H9 (cell line): ENCODE measurements around the gene PPP1R17. TPM values are rescaled to one million over a fixed set of nuclear protein-coding genes. Genes with fewer than 3 reads are reported as not detected.

Experiments
- DNase-seq: peaks from one replicate; pipeline ENCODE4 v3.0.0-alpha.2; 2017
- H2AFZ ChIP-seq: one replicate; pipeline ENCODE4 v1.6.1; 2013; ENCODE audit warnings: mild to moderate bottlenecking, low read length, control low read depth, moderate library complexity
- H2AK5ac ChIP-seq: 2 replicates; pipeline ENCODE4 v1.6.1; 2013; ENCODE audit warnings: low read length, control low read depth, mixed read lengths; ENCODE audit not compliant: insufficient read length
- H2BK120ac ChIP-seq: one replicate; pipeline ENCODE4 v1.6.1; 2013; ENCODE audit warnings: low read depth, mild to moderate bottlenecking, low read length, control low read depth, inconsistent platforms; ENCODE audit not compliant: poor library complexity, severe bottlenecking
- H2BK12ac ChIP-seq: 2 replicates; pipeline ENCODE4 v1.6.1; 2013; ENCODE audit warnings: low read length, control low read depth, mixed read lengths, low read depth; ENCODE audit not compliant: insufficient read length
- H2BK15ac ChIP-seq: 2 replicates; pipeline ENCODE4 v1.6.1; 2013; ENCODE audit warnings: low read depth, low read length, control low read depth
- H2BK20ac ChIP-seq: one replicate; pipeline ENCODE4 v1.6.1; 2013; ENCODE audit warnings: low read depth, mild to moderate bottlenecking, low read length, control low read depth, inconsistent platforms; ENCODE audit not compliant: poor library complexity, severe bottlenecking
- H2BK5ac ChIP-seq: 2 replicates; pipeline ENCODE4 v1.6.1; 2013; ENCODE audit warnings: low read length, control low read depth, mixed read lengths; ENCODE audit not compliant: insufficient read length
- H3K14ac ChIP-seq: 2 replicates; pipeline ENCODE4 v1.6.1; 2013; ENCODE audit warnings: low read length, control low read depth; ENCODE audit not compliant: insufficient read depth
- H3K18ac ChIP-seq: 2 replicates; pipeline ENCODE4 v1.6.1; 2013; ENCODE audit warnings: low read depth, mild to moderate bottlenecking, mixed read lengths, low read length, control low read depth; ENCODE audit not compliant: insufficient read length
- H3K23ac ChIP-seq: 2 replicates; pipeline ENCODE4 v1.6.1; 2013; ENCODE audit warnings: low read length, control low read depth, mixed read lengths, low read depth; ENCODE audit not compliant: insufficient read length
- H3K23me2 ChIP-seq: 2 replicates; pipeline ENCODE4 v1.6.1; 2013; ENCODE audit warnings: low read depth, mild to moderate bottlenecking, mixed read lengths, low read length, control low read depth; ENCODE audit not compliant: insufficient read length, poor library complexity, severe bottlenecking
- H3K27ac ChIP-seq: 2 replicates; pipeline ENCODE4 v1.5.1; 2013; ENCODE audit warnings: low read length, control low read depth, mixed read lengths, low read depth; ENCODE audit not compliant: insufficient read length
- H3K27me3 ChIP-seq: 2 replicates; pipeline ENCODE4 v1.6.1; 2013; ENCODE audit warnings: low read length, control low read depth, inconsistent platforms; ENCODE audit not compliant: insufficient read depth
- H3K4ac ChIP-seq: 2 replicates; pipeline ENCODE4 v1.6.1; 2013; ENCODE audit warnings: low read depth, mild to moderate bottlenecking, control low read depth, inconsistent platforms, low read length, moderate library complexity
- H3K4me1 ChIP-seq: 2 replicates; pipeline ENCODE4 v1.6.1; 2013; ENCODE audit warnings: low read length, control low read depth, inconsistent platforms; ENCODE audit not compliant: insufficient read depth
- H3K4me2 ChIP-seq: 2 replicates; pipeline ENCODE4 v1.6.1; 2013; ENCODE audit warnings: low read length, control low read depth, mixed read lengths; ENCODE audit not compliant: insufficient read length, insufficient read depth
- H3K56ac ChIP-seq: 2 replicates; pipeline ENCODE4 v1.6.1; 2013; ENCODE audit warnings: low read depth, mild to moderate bottlenecking, mixed read lengths, low read length, control low read depth; ENCODE audit not compliant: insufficient read length
- H3K79me1 ChIP-seq: 2 replicates; pipeline ENCODE4 v1.6.1; 2013; ENCODE audit warnings: low read depth, mild to moderate bottlenecking, moderate library complexity, low read length, control low read depth, inconsistent platforms; ENCODE audit not compliant: insufficient read depth, poor library complexity, severe bottlenecking
- H3K79me2 ChIP-seq: 2 replicates; pipeline ENCODE4 v1.6.1; 2013; ENCODE audit warnings: low read length, control low read depth, inconsistent platforms; ENCODE audit not compliant: insufficient read depth
- H3K9ac ChIP-seq: 2 replicates; pipeline ENCODE4 v1.6.1; 2013; ENCODE audit warnings: low read length, control low read depth, mixed read lengths; ENCODE audit not compliant: insufficient read length; ENCODE audit errors: extremely low read depth
- H3K9me3 ChIP-seq: one replicate; pipeline ENCODE4 v1.6.1; 2013; ENCODE audit warnings: low read depth, low read length, inconsistent platforms; ENCODE audit not compliant: control insufficient read depth
- H3T11ph ChIP-seq: one replicate; pipeline ENCODE4 v1.6.1; 2013; ENCODE audit warnings: mild to moderate bottlenecking, low read length, control low read depth, inconsistent platforms
- H4K20me1 ChIP-seq: one replicate; pipeline ENCODE4 v1.6.1; 2013; ENCODE audit not compliant: control insufficient read depth, insufficient read length, insufficient read depth
- H4K5ac ChIP-seq: 2 replicates; pipeline ENCODE4 v1.6.1; 2013; ENCODE audit warnings: low read depth, mild to moderate bottlenecking, mixed read lengths, low read length, control low read depth; ENCODE audit not compliant: insufficient read length
- H4K8ac ChIP-seq: replicated peaks from 2 replicates; pipeline ENCODE4 v1.6.1; 2013; ENCODE audit warnings: low read length, control low read depth, mixed read lengths, low read depth; ENCODE audit not compliant: insufficient read length
- H4K91ac ChIP-seq: 2 replicates; pipeline ENCODE4 v1.6.1; 2013; ENCODE audit warnings: low read depth, mild to moderate bottlenecking, moderate library complexity, mixed read lengths, low read length, control low read depth; ENCODE audit not compliant: insufficient read length
- H3K27ac Mint-ChIP-seq, 3 experiments: 2 replicates in 2 of 3; 3 replicates in 1 of 3; pipeline ENCODE4 v1.8.0; 2020 to 2021; ENCODE audit warnings: mixed read lengths in 3 of 3, mild to moderate bottlenecking in 1 of 3, moderate library complexity in 1 of 3
- H3K27me3 Mint-ChIP-seq: 2 replicates; pipeline ENCODE4 v1.8.0; 2021; ENCODE audit warnings: low read depth, mild to moderate bottlenecking, moderate library complexity, mixed read lengths
- H3K36me3 Mint-ChIP-seq, 3 experiments: 2 replicates in 2 of 3; 3 replicates in 1 of 3; pipeline ENCODE4 v1.8.0; 2020 to 2021; ENCODE audit warnings: low read depth in 3 of 3, mixed read lengths in 3 of 3; ENCODE audit not compliant: insufficient read depth in 1 of 3
- H3K4me1 Mint-ChIP-seq, 2 experiments: 2 replicates each; pipeline ENCODE4 v1.8.0; 2020; ENCODE audit warnings: mixed read lengths in 2 of 2
- H3K4me3 Mint-ChIP-seq, 2 experiments: 2 replicates in 1 of 2; 3 replicates in 1 of 2; pipeline ENCODE4 v1.8.0; 2020 to 2021; ENCODE audit warnings: mild to moderate bottlenecking in 2 of 2, mixed read lengths in 2 of 2, moderate library complexity in 1 of 2
- H3K9me3 Mint-ChIP-seq, 2 experiments: 2 replicates in 1 of 2; 3 replicates in 1 of 2; pipeline ENCODE4 v1.8.0; 2020; ENCODE audit warnings: mild to moderate bottlenecking in 2 of 2, mixed read lengths in 2 of 2, moderate library complexity in 1 of 2
- CTCF ChIP-seq: fragments of 200-600 bp; sonication (generic); conservative IDR thresholded peaks from 3 replicates; pipeline ENCODE4 v1.8.0; 2021; ENCODE audit warnings: antibody characterized with exemption, mild to moderate bottlenecking
- WGBS: extraction: QIAGEN DNeasy Blood & Tissue Kit; methylation state at CpG from one replicate; pipeline ENCODE4 v1.1.7; 2013; ENCODE audit warnings: missing lambda C conversion rate, low lambda C conversion rate, mixed read lengths; ENCODE audit not compliant: insufficient read length; ENCODE audit errors: extremely low coverage; 5-methylcytosine and 5-hydroxymethylcytosine counted together
- total RNA-seq: library from RNA; stranded (reverse); gene quantifications from 2 replicates; pipeline ENCODE4 v1.2.1, GENCODE V29; 2021

Gene PPP1R17
- total RNA-seq, 1 experiment from 2014 or later: 1.2 TPM

DNA sequence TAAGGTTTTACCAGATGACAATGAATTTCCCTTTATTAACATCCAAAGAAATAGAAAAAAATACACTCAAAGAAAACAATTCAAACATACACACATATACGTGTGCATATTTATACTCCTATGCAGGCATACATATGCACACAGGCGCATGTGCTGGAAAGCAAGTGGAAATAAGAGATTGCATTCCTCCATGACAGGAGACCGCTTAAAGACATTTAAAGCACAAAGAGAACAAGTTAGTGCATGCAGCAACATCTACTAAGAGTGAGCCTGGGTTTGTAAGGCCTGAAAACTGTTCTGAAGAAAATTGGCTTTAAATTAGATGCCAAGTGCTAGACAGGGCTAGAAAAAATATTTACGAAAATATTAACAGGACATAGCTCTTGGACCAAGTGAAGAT, 40.1 kb upstream of the PPP1R17 start:
- Histone ChIP-seq H2BK15ac (no peak overlapping the region), H3K14ac (no peak overlapping the region), H3K18ac (no peak overlapping the region), H3K79me2 (no peaks in the 10 kb centered on the region), H2BK12ac (no peak overlapping the region), H3K23me2 (no peaks in the 10 kb centered on the region), H3K4me1 (peaks cover 14% of the 10 kb centered on the region; the same call in 1 of the 2 replicates), H4K20me1 (no peaks in the 10 kb centered on the region), H3K4ac (no peak overlapping the region), H2BK20ac (no peak overlapping the region), H2AK5ac (no peak overlapping the region), H4K91ac (no peak overlapping the region), H3K27ac (no peak overlapping the region), H3K79me1 (no peaks in the 10 kb centered on the region), H3K27me3 (no peaks in the 10 kb centered on the region), H3K23ac (no peak overlapping the region), H3K9me3 (no peaks in the 10 kb centered on the region), H2BK5ac (no peak overlapping the region), H3K9ac (no peak overlapping the region), H4K5ac (no peak overlapping the region), H3T11ph (no peak overlapping the region), H3K4me2 (no peak overlapping the region), H2AFZ (no peak overlapping the region), H3K56ac (no peak overlapping the region), H2BK120ac (no peak overlapping the region), H4K8ac (no peak overlapping the region)
- peaks cover 5% of the 10 kb centered on the region for H3K27me3 Mint-ChIP-seq
- no peak for DNase-seq
- peaks cover 43 to 61% of the 10 kb centered on the region in 2 experiments for H3K4me1 Mint-ChIP-seq
- no peak for TF ChIP-seq CTCF
- no CpG with 5 or more reads among the region's 4 CpGs for WGBS
- H3K4me3 Mint-ChIP-seq: no peak overlapping the region
- 0 out of 7 replicates have a peak overlapping the region, but pooled peaks of 1 of the 3 experiments have one; percentile 55 for H3K27ac Mint-ChIP-seq
- H3K36me3 Mint-ChIP-seq: no peaks in the 10 kb centered on the region; a peak in 2 of 7 replicates
- no peaks in the 10 kb centered on the region; a peak in 1 of 5 replicates for H3K9me3 Mint-ChIP-seq
